ENCODE measurements around the gene PRCD. TPM values are rescaled to one million over a fixed set of nuclear protein-coding genes. Genes with fewer than 3 reads are reported as not detected.
A peak's percentile ranks its signal among the peaks of the same experiment; 100 is the strongest.

The PRCD gene
- total and polyA plus RNA-seq, 4 experiments from 2014 or later, result not detected

- ChIA-PET CTCF (ENCODE audit: partially characterized antibody) (interaction anchor here (0.9 to 4.4 kb wide), 5 partner anchors 9 to 132 kb away, joined by 3 to 25 read pairs (median 3); no protein-coding TSS in a partner anchor), POLR2A (ENCODE audit: partially characterized antibody) (interaction anchor here (0.8 to 1.3 kb wide), 3 partner anchors 9 to 28 kb away, joined by 3 read pairs; no protein-coding TSS in a partner anchor)
- intact Hi-C loops (cut with micrococcal nuclease), result no loop called here
- Histone ChIP-seq H3K27me3 (ENCODE audit: insufficient read depth, low read length) (no peaks in the 10 kb centered on the region), H3K4me3 (ENCODE audit: low read length in 2 of 2) (no peak overlapping the region), H3K9me3 (ENCODE audit: control insufficient read depth in 1 of 2, low read length in 2 of 2) (no peaks in the 10 kb centered on the region), H3K4me1 (ENCODE audit: insufficient read depth, low read length) (peaks cover 7% of the 10 kb centered on the region), H3K36me3 (ENCODE audit: insufficient read depth, low read length) (no peaks in the 10 kb centered on the region), H3K27ac (ENCODE audit: low read depth, low read length) (no peak overlapping the region)
- Mint-ChIP-seq H3K4me1 (peaks cover under 1 to 4% (median 3%) of the 10 kb centered on the region in 4 donors), H3K4me3 (no peak overlapping the region), H3K36me3 (no peaks in the 10 kb centered on the region), H3K9me3 (no peaks in the 10 kb centered on the region), H3K27ac (peak overlapping the region in 1 of 7 donors; percentile 42), H3K27me3 (no peaks in the 10 kb centered on the region)
- DNase-seq, result no peak
These were observed 9.7 kb downstream of the PRCD start for GRCh38 chr17:76549539-76549938.

GRCh38 chr17:76550712-76551615 is 11.1 kb downstream of the PRCD start:
- H3K27me3 Mint-ChIP-seq, result no peaks in the 10 kb centered on the region
- Histone ChIP-seq H3K36me3 (ENCODE audit: insufficient read depth, low read length) (no peaks in the 10 kb centered on the region), H3K4me3 (ENCODE audit: low read length in 2 of 2) (no peak overlapping the region), H3K27ac (ENCODE audit: low read depth, low read length) (no peak overlapping the region), H3K27me3 (ENCODE audit: insufficient read depth, low read length) (no peaks in the 10 kb centered on the region), H3K4me1 (ENCODE audit: insufficient read depth, low read length) (peaks cover 12% of the 10 kb centered on the region), H3K9me3 (ENCODE audit: control insufficient read depth in 1 of 2, low read length in 2 of 2) (no peaks in the 10 kb centered on the region)
- no peak overlapping the region for H3K27ac Mint-ChIP-seq
- peak overlapping the region in 1 of 8 donors; percentile 2 for H3K4me3 Mint-ChIP-seq
- DNase-seq, result no peak
- no peaks in the 10 kb centered on the region for H3K36me3 Mint-ChIP-seq
- H3K9me3 Mint-ChIP-seq, result no peaks in the 10 kb centered on the region
- ChIA-PET CTCF (ENCODE audit: partially characterized antibody) (interaction anchor here (1.0 to 4.4 kb wide), 7 partner anchors 23 to 163 kb away, joined by 3 to 25 read pairs (median 5); no protein-coding TSS in a partner anchor), POLR2A (ENCODE audit: partially characterized antibody) (interaction anchor here (0.5 to 1.1 kb wide), 2 partner anchors 27 to 432 kb away, joined by 3 read pairs; no protein-coding TSS in a partner anchor)
- intact Hi-C loops (cut with micrococcal nuclease), result no loop called here
- peaks cover 4 to 12% (median 6%) of the 10 kb centered on the region in 4 donors for H3K4me1 Mint-ChIP-seq

GRCh38 chr17:76551685-76552084 is 11.8 kb downstream of the PRCD start:
- Mint-ChIP-seq H3K9me3 (no peaks in the 10 kb centered on the region), H3K4me1 (peaks cover 5 to 17% (median 10%) of the 10 kb centered on the region in 4 donors), H3K27ac (no peak overlapping the region), H3K36me3 (no peaks in the 10 kb centered on the region), H3K4me3 (no peak overlapping the region), H3K27me3 (no peaks in the 10 kb centered on the region)
- H3K4me3 ChIP-seq (ENCODE audit: low read length in 2 of 2), result no peak overlapping the region
- H3K27ac ChIP-seq (ENCODE audit: low read depth, low read length), result no peak overlapping the region
- POLR2A ChIA-PET (ENCODE audit: partially characterized antibody), result interaction anchor here (0.5 to 1.1 kb wide), 2 partner anchors 28 to 433 kb away, joined by 3 read pairs; no protein-coding TSS in a partner anchor
- no peaks in the 10 kb centered on the region for H3K36me3 ChIP-seq (ENCODE audit: insufficient read depth, low read length)
- no peak for DNase-seq
- no peaks in the 10 kb centered on the region for H3K27me3 ChIP-seq (ENCODE audit: insufficient read depth, low read length)
- no peaks in the 10 kb centered on the region for H3K9me3 ChIP-seq (ENCODE audit: control insufficient read depth in 1 of 2, low read length in 2 of 2)
- CTCF ChIA-PET (ENCODE audit: partially characterized antibody), result interaction anchor here (1.0 to 4.4 kb wide), 7 partner anchors 24 to 162 kb away, joined by 3 to 25 read pairs (median 5); no protein-coding TSS in a partner anchor
- peaks cover 15% of the 10 kb centered on the region for H3K4me1 ChIP-seq (ENCODE audit: insufficient read depth, low read length)
- intact Hi-C loops (cut with micrococcal nuclease), result no loop called here

GRCh38 chr17:76553178-76553908 is 13.5 kb downstream of the PRCD start:
- intact Hi-C loops (cut with micrococcal nuclease), result no loop called here
- Mint-ChIP-seq H3K27ac (no peak overlapping the region), H3K27me3 (no peaks in the 10 kb centered on the region), H3K4me3 (no peak overlapping the region), H3K36me3 (peaks cover 0 to 15% of the 10 kb centered on the region in 2 donors), H3K9me3 (no peaks in the 10 kb centered on the region), H3K4me1 (peaks cover 13 to 34% (median 20%) of the 10 kb centered on the region in 4 donors)
- DNase-seq, result no peak
- POLR2A ChIA-PET (ENCODE audit: partially characterized antibody), result interaction anchor here (1.0 kb wide), 1 partner anchor 118 kb away, joined by 3 read pairs; no protein-coding TSS in a partner anchor
- no peak overlapping the region for H3K27ac ChIP-seq (ENCODE audit: low read depth, low read length)
- no peaks in the 10 kb centered on the region for H3K27me3 ChIP-seq (ENCODE audit: insufficient read depth, low read length)
- CTCF ChIA-PET (ENCODE audit: partially characterized antibody), result interaction anchor here (0.6 to 1.4 kb wide), 3 partner anchors 30 to 504 kb away, joined by 3 to 4 read pairs (median 4); no protein-coding TSS in a partner anchor
- H3K4me3 ChIP-seq (ENCODE audit: low read length in 2 of 2), result no peak overlapping the region
- no peaks in the 10 kb centered on the region for H3K36me3 ChIP-seq (ENCODE audit: insufficient read depth, low read length)
- H3K4me1 ChIP-seq (ENCODE audit: insufficient read depth, low read length), result peaks cover 18% of the 10 kb centered on the region
- H3K9me3 ChIP-seq (ENCODE audit: control insufficient read depth in 1 of 2, low read length in 2 of 2), result no peaks in the 10 kb centered on the region

GRCh38 chr17:76554131-76554530 is 14.3 kb downstream of the PRCD start:
- intact Hi-C loops (cut with micrococcal nuclease), result no loop called here
- H3K27me3 Mint-ChIP-seq, result no peaks in the 10 kb centered on the region
- Histone ChIP-seq H3K4me1 (ENCODE audit: insufficient read depth, low read length) (peaks cover 26% of the 10 kb centered on the region), H3K36me3 (ENCODE audit: insufficient read depth, low read length) (no peaks in the 10 kb centered on the region), H3K4me3 (ENCODE audit: low read length in 2 of 2) (no peak overlapping the region), H3K27me3 (ENCODE audit: insufficient read depth, low read length) (no peaks in the 10 kb centered on the region), H3K27ac (ENCODE audit: low read depth, low read length) (no peak overlapping the region), H3K9me3 (ENCODE audit: control insufficient read depth in 1 of 2, low read length in 2 of 2) (no peaks in the 10 kb centered on the region)
- H3K9me3 Mint-ChIP-seq, result no peaks in the 10 kb centered on the region
- ChIA-PET POLR2A (ENCODE audit: partially characterized antibody) (no interaction called here), CTCF (ENCODE audit: partially characterized antibody) (interaction anchor here (1.2 to 1.4 kb wide), 2 partner anchors 31 to 70 kb away, joined by 3 to 4 read pairs; no protein-coding TSS in a partner anchor)
- H3K27ac Mint-ChIP-seq, result no peak overlapping the region
- no peak for DNase-seq
- peaks cover 19 to 42% (median 27%) of the 10 kb centered on the region in 4 donors for H3K4me1 Mint-ChIP-seq
- H3K4me3 Mint-ChIP-seq, result no peak overlapping the region
- H3K36me3 Mint-ChIP-seq, result peaks cover 5 to 21% of the 10 kb centered on the region in 2 donors

GRCh38 chr17:76556765-76557367 is 17.0 kb downstream of the PRCD start:
- H3K27ac ChIP-seq (ENCODE audit: low read depth, low read length), result peak overlapping the region; percentile 94
- H3K9me3 Mint-ChIP-seq, result no peaks in the 10 kb centered on the region
- no peaks in the 10 kb centered on the region for H3K9me3 ChIP-seq (ENCODE audit: control insufficient read depth in 1 of 2, low read length in 2 of 2)
- H3K4me1 ChIP-seq (ENCODE audit: insufficient read depth, low read length), result peaks cover 53% of the 10 kb centered on the region
- H3K27me3 Mint-ChIP-seq, result no peaks in the 10 kb centered on the region
- intact Hi-C loops (cut with micrococcal nuclease), result loop anchor here (1.0 to 5.0 kb wide), 3 partner anchors 42 to 170 kb away; partner anchors contain the start of genes JMJD6 and METTL23
- peak overlapping the region; percentile 99 to 100 (median 99) for H3K27ac Mint-ChIP-seq
- ChIA-PET POLR2A (ENCODE audit: partially characterized antibody) (interaction anchor here (0.6 to 7.2 kb wide), 31 partner anchors 10 to 181 kb away, joined by 3 to 76 read pairs (median 7); partner anchors contain the start of genes JMJD6, METTL23, MFSD11 and SRSF2), CTCF (ENCODE audit: partially characterized antibody) (interaction anchor here (1.0 to 7.9 kb wide), 23 partner anchors 11 to 169 kb away, joined by 3 to 113 read pairs (median 6); partner anchors contain the start of genes RHBDF2 and ST6GALNAC2)
- peaks cover 32 to 69% (median 48%) of the 10 kb centered on the region in 4 donors for H3K4me1 Mint-ChIP-seq
- H3K36me3 Mint-ChIP-seq, result peaks cover 12 to 44% of the 10 kb centered on the region in 2 donors
- no peaks in the 10 kb centered on the region for H3K36me3 ChIP-seq (ENCODE audit: insufficient read depth, low read length)
- peak overlapping the region; percentile 94 to 99 (median 98) for H3K4me3 Mint-ChIP-seq
- H3K27me3 ChIP-seq (ENCODE audit: insufficient read depth, low read length), result no peaks in the 10 kb centered on the region
- peak overlapping the region; percentile 87 to 99 for H3K4me3 ChIP-seq (ENCODE audit: low read length in 2 of 2)
- peak in 4 of 5 donors; percentile 60 to 84 (median 68) for DNase-seq
